ENCODE data around the gene POU6F2. TPM values are rescaled to one million over a fixed set of nuclear protein-coding genes. Genes with fewer than 3 reads are reported as not detected.

The POU6F2 gene
- total and polyA plus RNA-seq, 2 experiments from 2014 or later: 7.2 to 7.3 TPM

DNA sequence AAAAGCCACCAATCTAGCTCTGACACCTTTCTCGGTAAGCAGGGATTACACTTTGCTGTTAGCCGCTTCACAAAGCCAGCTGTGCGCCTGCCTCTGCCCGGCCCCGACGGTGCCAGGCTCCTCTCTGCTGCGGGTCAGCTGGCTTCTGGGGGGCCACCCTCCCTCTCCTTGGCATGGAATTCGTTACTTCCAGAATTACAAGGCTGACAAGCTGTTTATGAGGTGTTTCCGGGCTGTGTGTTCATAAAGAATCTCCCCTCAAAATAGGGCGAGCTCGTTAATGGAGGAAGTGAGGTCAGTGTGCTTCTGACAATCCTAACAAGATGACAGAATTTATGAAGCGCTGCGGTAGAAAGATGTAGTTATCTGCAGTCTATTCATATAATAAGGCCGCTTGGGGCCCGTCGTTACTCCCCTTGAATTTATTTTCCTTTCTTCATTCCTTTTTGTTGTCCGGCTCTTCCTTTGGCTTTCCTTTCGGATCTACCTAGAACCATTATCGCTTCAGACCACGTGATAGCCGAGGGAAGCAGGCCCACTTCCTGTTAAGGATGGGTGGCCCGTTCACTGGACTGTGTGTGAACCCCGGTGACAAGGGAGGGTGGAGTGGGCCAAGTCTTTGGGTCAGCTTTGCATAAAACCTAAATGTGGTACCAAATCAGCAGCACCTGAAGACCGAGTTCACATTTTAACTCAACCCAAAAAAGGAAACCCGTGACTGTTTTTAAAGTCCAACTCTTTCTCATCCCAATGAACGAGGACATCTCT, 315.5 kb downstream of the POU6F2 start (continued):
- TF ChIP-seq, protein P1, sequence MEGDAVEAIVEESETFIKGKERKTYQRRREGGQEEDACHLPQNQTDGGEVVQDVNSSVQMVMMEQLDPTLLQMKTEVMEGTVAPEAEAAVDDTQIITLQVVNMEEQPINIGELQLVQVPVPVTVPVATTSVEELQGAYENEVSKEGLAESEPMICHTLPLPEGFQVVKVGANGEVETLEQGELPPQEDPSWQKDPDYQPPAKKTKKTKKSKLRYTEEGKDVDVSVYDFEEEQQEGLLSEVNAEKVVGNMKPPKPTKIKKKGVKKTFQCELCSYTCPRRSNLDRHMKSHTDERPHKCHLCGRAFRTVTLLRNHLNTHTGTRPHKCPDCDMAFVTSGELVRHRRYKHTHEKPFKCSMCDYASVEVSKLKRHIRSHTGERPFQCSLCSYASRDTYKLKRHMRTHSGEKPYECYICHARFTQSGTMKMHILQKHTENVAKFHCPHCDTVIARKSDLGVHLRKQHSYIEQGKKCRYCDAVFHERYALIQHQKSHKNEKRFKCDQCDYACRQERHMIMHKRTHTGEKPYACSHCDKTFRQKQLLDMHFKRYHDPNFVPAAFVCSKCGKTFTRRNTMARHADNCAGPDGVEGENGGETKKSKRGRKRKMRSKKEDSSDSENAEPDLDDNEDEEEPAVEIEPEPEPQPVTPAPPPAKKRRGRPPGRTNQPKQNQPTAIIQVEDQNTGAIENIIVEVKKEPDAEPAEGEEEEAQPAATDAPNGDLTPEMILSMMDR (conservative IDR thresholded peaks at IDR 0.05; ENCODE audit: low read depth in 2 of 2): no peak

DNA sequence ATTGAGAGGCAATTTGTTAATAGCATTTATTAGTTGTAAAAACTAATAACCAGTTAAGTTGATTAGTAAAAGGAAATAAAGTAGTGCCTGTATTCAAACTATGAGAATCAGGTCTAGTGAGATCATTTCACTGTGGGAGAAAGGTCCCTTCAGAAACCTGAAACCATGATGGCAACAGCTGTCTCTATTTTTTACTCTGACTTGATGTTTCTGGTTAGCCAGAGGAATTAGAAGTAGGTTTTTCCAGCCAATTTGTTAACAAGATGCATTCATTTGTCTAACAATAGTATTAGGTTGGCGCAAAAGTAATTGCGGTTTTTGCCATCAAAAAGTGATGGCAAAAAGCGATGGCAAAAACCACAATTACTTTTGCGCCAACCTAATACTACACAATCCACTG, 316.3 kb downstream of the POU6F2 start:
- Mint-ChIP-seq H3K27me3 (ENCODE audit: insufficient read depth, low read depth, poor library complexity) (peaks cover 4% of the 10 kb centered on the region), H3K4me3 (no peak overlapping the region), H3K27ac (no peak overlapping the region), H3K9me3 (no peaks in the 10 kb centered on the region; the same call in 1 of the 3 replicates), H3K4me1 (peaks cover 7% of the 10 kb centered on the region; the same call in 2 of the 3 replicates), H3K36me3 (ENCODE audit: low read depth) (no peaks in the 10 kb centered on the region)
- ATAC-seq: no peak
- no peaks in the 10 kb centered on the region for H3K27me3 ChIP-seq (ENCODE audit: insufficient read depth)
- H3K4me2 ChIP-seq: no peak overlapping the region
- no peaks in the 10 kb centered on the region for H3K4me1 ChIP-seq (ENCODE audit: insufficient read depth)
- no peak overlapping the region for H3K4me3 ChIP-seq
- no peak for DNase-seq (ENCODE audit: low spot score)
- no peak overlapping the region for H2AFZ ChIP-seq
- no peaks in the 10 kb centered on the region for H3K9me2 ChIP-seq (ENCODE audit: insufficient read depth)
- no peaks in the 10 kb centered on the region for H3F3A ChIP-seq (replicated peaks; ENCODE audit: low read depth)
- no peaks in the 10 kb centered on the region for H4K20me1 ChIP-seq (replicated peaks; ENCODE audit: insufficient read depth)
- H3K27ac ChIP-seq (ENCODE audit: low read depth): no peak overlapping the region
- H3K79me2 ChIP-seq (replicated peaks; ENCODE audit: insufficient read depth): no peaks in the 10 kb centered on the region
- no peaks in the 10 kb centered on the region for H3K36me3 ChIP-seq (ENCODE audit: insufficient read depth)
- TF ChIP-seq, protein P1 (conservative IDR thresholded peaks at IDR 0.05; ENCODE audit: low read depth in 2 of 2): no peak
- TF ChIP-seq, protein P2, sequence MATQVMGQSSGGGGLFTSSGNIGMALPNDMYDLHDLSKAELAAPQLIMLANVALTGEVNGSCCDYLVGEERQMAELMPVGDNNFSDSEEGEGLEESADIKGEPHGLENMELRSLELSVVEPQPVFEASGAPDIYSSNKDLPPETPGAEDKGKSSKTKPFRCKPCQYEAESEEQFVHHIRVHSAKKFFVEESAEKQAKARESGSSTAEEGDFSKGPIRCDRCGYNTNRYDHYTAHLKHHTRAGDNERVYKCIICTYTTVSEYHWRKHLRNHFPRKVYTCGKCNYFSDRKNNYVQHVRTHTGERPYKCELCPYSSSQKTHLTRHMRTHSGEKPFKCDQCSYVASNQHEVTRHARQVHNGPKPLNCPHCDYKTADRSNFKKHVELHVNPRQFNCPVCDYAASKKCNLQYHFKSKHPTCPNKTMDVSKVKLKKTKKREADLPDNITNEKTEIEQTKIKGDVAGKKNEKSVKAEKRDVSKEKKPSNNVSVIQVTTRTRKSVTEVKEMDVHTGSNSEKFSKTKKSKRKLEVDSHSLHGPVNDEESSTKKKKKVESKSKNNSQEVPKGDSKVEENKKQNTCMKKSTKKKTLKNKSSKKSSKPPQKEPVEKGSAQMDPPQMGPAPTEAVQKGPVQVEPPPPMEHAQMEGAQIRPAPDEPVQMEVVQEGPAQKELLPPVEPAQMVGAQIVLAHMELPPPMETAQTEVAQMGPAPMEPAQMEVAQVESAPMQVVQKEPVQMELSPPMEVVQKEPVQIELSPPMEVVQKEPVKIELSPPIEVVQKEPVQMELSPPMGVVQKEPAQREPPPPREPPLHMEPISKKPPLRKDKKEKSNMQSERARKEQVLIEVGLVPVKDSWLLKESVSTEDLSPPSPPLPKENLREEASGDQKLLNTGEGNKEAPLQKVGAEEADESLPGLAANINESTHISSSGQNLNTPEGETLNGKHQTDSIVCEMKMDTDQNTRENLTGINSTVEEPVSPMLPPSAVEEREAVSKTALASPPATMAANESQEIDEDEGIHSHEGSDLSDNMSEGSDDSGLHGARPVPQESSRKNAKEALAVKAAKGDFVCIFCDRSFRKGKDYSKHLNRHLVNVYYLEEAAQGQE (IDR thresholded peaks at IDR 0.05; ENCODE audit: unreplicated experiment): no peak
- TF ChIP-seq EZH2phosphoT487 (IDR thresholded peaks at IDR 0.05; ENCODE audit: unreplicated experiment) (no peak), CREB1 (CRISPR knock-in tag; IDR thresholded peaks at IDR 0.05; ENCODE audit: low read depth) (no peak), STAT1 (IDR thresholded peaks at IDR 0.05; ENCODE audit: unreplicated experiment) (no peak), JUNB (IDR thresholded peaks at IDR 0.05; ENCODE audit: unreplicated experiment) (no peak), NANOG (IDR thresholded peaks at IDR 0.05; ENCODE audit: borderline replicate concordance) (no peak), EZH2 (IDR thresholded peaks at IDR 0.05; ENCODE audit: low read depth, unreplicated experiment) (no peak), POLR2AphosphoS5 (IDR thresholded peaks at IDR 0.05; ENCODE audit: low read depth) (no peak), ZNF114 (CRISPR knock-in tag; IDR thresholded peaks at IDR 0.05) (no peak), ZNF331 (CRISPR knock-in tag; IDR thresholded peaks at IDR 0.05; ENCODE audit: low read depth) (no peak)
- TF ChIP-seq, protein P3, sequence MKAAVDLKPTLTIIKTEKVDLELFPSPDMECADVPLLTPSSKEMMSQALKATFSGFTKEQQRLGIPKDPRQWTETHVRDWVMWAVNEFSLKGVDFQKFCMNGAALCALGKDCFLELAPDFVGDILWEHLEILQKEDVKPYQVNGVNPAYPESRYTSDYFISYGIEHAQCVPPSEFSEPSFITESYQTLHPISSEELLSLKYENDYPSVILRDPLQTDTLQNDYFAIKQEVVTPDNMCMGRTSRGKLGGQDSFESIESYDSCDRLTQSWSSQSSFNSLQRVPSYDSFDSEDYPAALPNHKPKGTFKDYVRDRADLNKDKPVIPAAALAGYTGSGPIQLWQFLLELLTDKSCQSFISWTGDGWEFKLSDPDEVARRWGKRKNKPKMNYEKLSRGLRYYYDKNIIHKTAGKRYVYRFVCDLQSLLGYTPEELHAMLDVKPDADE (IDR thresholded peaks at IDR 0.05): no peak

Measured in GM23338 (cell line).